HG02852 (cell line): ENCODE data around the gene MAGI2.
A peak's percentile ranks its signal among the peaks of the same experiment; 100 is the strongest.

Experiments
- ATAC-seq: cut with Tn5 transposase; IDR thresholded peaks from one replicate; pipeline ENCODE4 v1.9.1; 2021; ENCODE audit warnings: mild to moderate bottlenecking, moderate library complexity; ENCODE audit not compliant: unreplicated experiment

Gene MAGI2

GRCh38 chr7:78842068-78842467, 611.4 kb downstream of the MAGI2 start:
- ATAC-seq: no peak

GRCh38 chr7:78835897-78836296, 617.6 kb downstream of the MAGI2 start:
- no peak for ATAC-seq

GRCh38 chr7:78828317-78828716, 625.1 kb downstream of the MAGI2 start:
- ATAC-seq: no peak

GRCh38 chr7:78803501-78804127, 649.9 kb downstream of the MAGI2 start:
- ATAC-seq: no peak

GRCh38 chr7:78794101-78794500, 659.4 kb downstream of the MAGI2 start:
- no peak for ATAC-seq

- no peak for ATAC-seq
These were observed 660.8 kb downstream of the MAGI2 start for GRCh38 chr7:78792624-78793023.

- ATAC-seq: no peak
These were observed 661.5 kb downstream of the MAGI2 start for GRCh38 chr7:78792006-78792405.

- ATAC-seq: no peak
These were observed 665.0 kb downstream of the MAGI2 start for GRCh38 chr7:78788464-78788863.

GRCh38 chr7:78787854-78788253, 665.6 kb downstream of the MAGI2 start:
- no peak for ATAC-seq

GRCh38 chr7:78786055-78786454, 667.4 kb downstream of the MAGI2 start:
- no peak for ATAC-seq

- ATAC-seq: peak; percentile 49
These were observed 670.1 kb downstream of the MAGI2 start for GRCh38 chr7:78783179-78783962.

- no peak for ATAC-seq
These were observed 672.9 kb downstream of the MAGI2 start for GRCh38 chr7:78780560-78780959.

- ATAC-seq: no peak
These were observed 673.7 kb downstream of the MAGI2 start for GRCh38 chr7:78779788-78780187.

- no peak for ATAC-seq
These were observed 675.6 kb downstream of the MAGI2 start for GRCh38 chr7:78777829-78778228.

GRCh38 chr7:78770422-78771410, 682.8 kb downstream of the MAGI2 start:
- ATAC-seq: peak; percentile 56

- ATAC-seq: peak; percentile 86
These were observed 683.9 kb downstream of the MAGI2 start for GRCh38 chr7:78769481-78770101.

- no peak for ATAC-seq
These were observed 684.6 kb downstream of the MAGI2 start for GRCh38 chr7:78768859-78769258.

GRCh38 chr7:78765943-78766729, 687.3 kb downstream of the MAGI2 start:
- ATAC-seq: no peak

GRCh38 chr7:78764571-78764970, 688.9 kb downstream of the MAGI2 start:
- ATAC-seq: no peak

GRCh38 chr7:78762625-78763024, 690.8 kb downstream of the MAGI2 start:
- ATAC-seq: no peak
